HCT116 (cell line): ENCODE results near the gene MAP4. TPM values are rescaled to one million over a fixed set of nuclear protein-coding genes. Genes with fewer than 3 reads are reported as not detected.
A peak's percentile ranks its signal among the peaks of the same experiment; 100 is the strongest.

Source experiments
- ATAC-seq: fragments of 200-7000 bp; cut with Tn5 transposase; 2 replicates; pipeline ENCODE4 v1.9.1; 2020; ENCODE audit warnings: mild to moderate bottlenecking, moderate library complexity
- BruUV-seq: library from RNA; stranded (reverse); fragments of 400-500 nt; replicated peaks from 2 replicates; lab custom pipeline; 2021; lab: Mats Ljungman, UMichigan
- CTCF ChIA-PET: fragments of 300-600 bp; sonication (Branson Sonifier 250); formaldehyde crosslinking; loops from one replicate; lab custom pipeline; 2021; ENCODE audit warnings: antibody characterized with exemption; lab: Charles Lee
- POLR2A ChIA-PET: fragments of 300-600, 350-600 bp; sonication (Branson Sonifier 250); formaldehyde crosslinking; loops from one replicate; lab custom pipeline; 2021; ENCODE audit warnings: antibody characterized with exemption; lab: Charles Lee
- RAD21 ChIA-PET, 2 experiments: fragments of 300-600 bp; sonication (Branson Sonifier 250); formaldehyde crosslinking; loops; one replicate each; lab custom pipeline; 2023; ENCODE audit warnings: low total read pairs in 2 of 2; ENCODE audit not compliant: uncharacterized antibody in 2 of 2, unreplicated experiment in 2 of 2, low non-redundant PET in 1 of 2; lab: Charles Lee
- DNase-seq: peaks from one replicate; pipeline ENCODE4 v3.0.0-alpha.2; 2010; ENCODE audit warnings: low read depth, low spot score
- H2AFZ ChIP-seq: fragments of 200-600 bp; shearing (Covaris generic), sonication (generic); 2 replicates; pipeline ENCODE4 v1.6.1; 2017; ENCODE audit warnings: low read depth, mixed run types, mixed read lengths, antibody characterized with exemption, low read length; ENCODE audit not compliant: poor library complexity, severe bottlenecking
- H3K27ac ChIP-seq: 2 replicates; pipeline ENCODE4 v1.5.1; 2012; ENCODE audit warnings: low read depth, low read length
- H3K27me3 ChIP-seq: fragments of 200-600 bp; sonication (generic); 2 replicates; pipeline ENCODE4 v1.6.1; 2016; ENCODE audit warnings: mixed run types, low read length, mixed read lengths; ENCODE audit not compliant: insufficient read depth
- H3K36me3 ChIP-seq, 2 experiments: fragments of 200-500 bp in 1 of 2; fragments of 200-600 bp in 1 of 2; sonication (Bioruptor generic) in 1 of 2; sonication (generic) in 1 of 2; 2 replicates each; pipeline versions ENCODE4 v1.5.1 to v1.6.1; 2014 to 2016; ENCODE audit warnings: low read length in 2 of 2, inconsistent platforms in 1 of 2, mixed read lengths in 1 of 2, mixed run types in 1 of 2; ENCODE audit not compliant: insufficient read depth in 2 of 2, control insufficient read depth in 1 of 2
- H3K4me1 ChIP-seq, 2 experiments: fragments of 200-600 bp in 1 of 2; sonication (generic) in 1 of 2; 2 replicates each; pipeline versions ENCODE4 v1.5.1 to v1.6.1; 2012 to 2017; ENCODE audit warnings: low read length in 2 of 2, inconsistent platforms in 1 of 2, mild to moderate bottlenecking in 1 of 2, mixed read lengths in 1 of 2, mixed run types in 1 of 2, moderate library complexity in 1 of 2; ENCODE audit not compliant: insufficient read depth in 2 of 2, control insufficient read depth in 1 of 2
- H3K4me2 ChIP-seq: fragments of 200-600 bp; sonication (generic); 2 replicates; pipeline ENCODE4 v1.6.1; 2017; ENCODE audit warnings: mixed run types, low read length, mixed read lengths
- H3K4me3 ChIP-seq, 2 experiments: fragments of 200-600 bp in 1 of 2; sonication (generic) in 1 of 2; replicated peaks in 1 of 2; 2 replicates each; pipeline ENCODE4 v1.5.1; 2011 to 2016; ENCODE audit warnings: low read length in 2 of 2, control low read depth in 1 of 2, low read depth in 1 of 2, mild to moderate bottlenecking in 1 of 2, mixed read lengths in 1 of 2, mixed run types in 1 of 2
- H3K79me2 ChIP-seq: fragments of 200-600 bp; sonication (generic); 2 replicates; pipeline ENCODE4 v1.6.1; 2017; ENCODE audit warnings: mild to moderate bottlenecking, mixed run types, low read length, moderate library complexity, mixed read lengths; ENCODE audit not compliant: insufficient read depth
- H3K9ac ChIP-seq: fragments of 200-600 bp; sonication (generic); 2 replicates; pipeline ENCODE4 v1.6.1; 2016; ENCODE audit warnings: low read length, mixed read lengths
- H3K9me2 ChIP-seq: fragments of 200-600 bp; sonication (generic), shearing (Covaris generic); 2 replicates; pipeline ENCODE4 v1.6.1; 2017; ENCODE audit warnings: mixed run types, mild to moderate bottlenecking, moderate library complexity; ENCODE audit not compliant: insufficient read depth
- H3K9me3 ChIP-seq, 2 experiments: fragments of 200-500 bp in 1 of 2; fragments of 200-600 bp in 1 of 2; sonication (Bioruptor generic) in 1 of 2; sonication (generic) in 1 of 2; 2 replicates each; pipeline ENCODE4 v1.6.1; 2014 to 2017; ENCODE audit warnings: low read length in 2 of 2, mixed read lengths in 2 of 2, inconsistent platforms in 1 of 2, low read depth in 1 of 2, mild to moderate bottlenecking in 1 of 2, mixed run types in 1 of 2, moderate library complexity in 1 of 2; ENCODE audit not compliant: control insufficient read depth in 1 of 2, insufficient read depth in 1 of 2
- H4K20me1 ChIP-seq: fragments of 200-600 bp; sonication (generic), shearing (Covaris generic); 2 replicates; pipeline ENCODE4 v1.6.1; 2017; ENCODE audit warnings: mixed run types, mild to moderate bottlenecking, moderate library complexity; ENCODE audit not compliant: insufficient read depth
- CEBPB ChIP-seq: IDR thresholded peaks from 2 replicates; pipeline ENCODE4 v1.6.1; 2012; ENCODE audit warnings: low read depth
- EGR1 ChIP-seq: IDR thresholded peaks from 2 replicates; pipeline ENCODE4 v1.6.1; 2012; ENCODE audit warnings: low read depth
- ELF1 ChIP-seq: IDR thresholded peaks from 2 replicates; pipeline ENCODE4 v1.6.1; 2012; ENCODE audit warnings: low read depth, borderline replicate concordance
- EZH2phosphoT487 ChIP-seq: fragments of 200-600 bp; IDR thresholded peaks from 2 replicates; pipeline ENCODE4 v1.6.1; 2018; ENCODE audit warnings: antibody characterized with exemption, borderline replicate concordance
- FOSL1 ChIP-seq: IDR thresholded peaks from 2 replicates; pipeline ENCODE4 v1.6.1; 2012; ENCODE audit warnings: low read depth
- JUND ChIP-seq: IDR thresholded peaks from 2 replicates; pipeline ENCODE4 v1.6.1; 2012
- MAX ChIP-seq: IDR thresholded peaks from 2 replicates; pipeline ENCODE4 v1.6.1; 2012
- POLR2A ChIP-seq: IDR thresholded peaks from 2 replicates; pipeline ENCODE4 v1.7.0; 2011; ENCODE audit warnings: borderline replicate concordance; ENCODE audit not compliant: insufficient read depth, insufficient read length; ENCODE audit errors: extremely low read depth
- POLR2AphosphoS5 ChIP-seq: IDR thresholded peaks from 2 replicates; pipeline ENCODE4 v1.6.1; 2011; ENCODE audit warnings: mild to moderate bottlenecking, low read depth, low read length, moderate library complexity
- RAD21 ChIP-seq: IDR thresholded peaks from 2 replicates; pipeline ENCODE4 v1.6.1; 2012; ENCODE audit warnings: low read depth, mild to moderate bottlenecking
- YY1 ChIP-seq: IDR thresholded peaks from 2 replicates; pipeline ENCODE4 v1.6.1; 2011; ENCODE audit warnings: low read length, low read depth, moderate library complexity, mild to moderate bottlenecking; ENCODE audit not compliant: insufficient replicate concordance; ENCODE audit errors: extremely low read depth
- ZBTB33 ChIP-seq: IDR thresholded peaks from 2 replicates; pipeline ENCODE4 v1.6.1; 2011; ENCODE audit warnings: mild to moderate bottlenecking, low read length, moderate library complexity; ENCODE audit not compliant: insufficient replicate concordance; ENCODE audit errors: extremely low read depth
- ZFX ChIP-seq: fragments of 450-650 bp; IDR thresholded peaks from 2 replicates; pipeline ENCODE4 v1.6.1; 2017
- intact Hi-C: fragments of 100-400 bp; cut with micrococcal nuclease; formaldehyde crosslinking; loops from 2 replicates; pipeline ENCODE4 v1.10.0; 2022
- total RNA-seq: library from RNA; stranded (reverse); gene quantifications from one replicate; pipeline ENCODE4 v1.2.1, GENCODE V29; 2021; ENCODE audit not compliant: unreplicated experiment

Gene MAP4
- total RNA-seq, 1 experiment from 2014 or later: 200 TPM

GRCh38 chr3:47984075-47984728 is 32.0 kb downstream of the MAP4 start:
- TF ChIP-seq POLR2A (no peak), CEBPB (no peak), FOSL1 (peak; percentile 78), JUND (peak; percentile 58), ELF1 (no peak), EZH2phosphoT487 (no peak), YY1 (no peak), ZFX (no peak), MAX (peak; percentile 24; the same call in 1 of the 2 replicates), RAD21 (no peak), EGR1 (no peak), POLR2AphosphoS5 (no peak), ZBTB33 (no peak)
- H3K27ac ChIP-seq: peak overlapping the region; percentile 76
- H3K4me1 ChIP-seq: peaks cover 19 to 21% of the 10 kb centered on the region in 2 experiments
- no TSS peak for BruUV-seq
- H3K79me2 ChIP-seq: peaks cover 79% of the 10 kb centered on the region
- ATAC-seq (peak; percentile 90), DNase-seq (peak; percentile 42)
- no peaks in the 10 kb centered on the region for H4K20me1 ChIP-seq
- H3K36me3 ChIP-seq: no peaks in the 10 kb centered on the region
- intact Hi-C loops: loop anchor here (5.0 kb wide), 1 partner anchor 72 kb away; no protein-coding TSS in a partner anchor
- POLR2A ChIA-PET: no interaction called here
- peak overlapping the region; percentile 10; the same call in 1 of the 2 replicates for H3K9ac ChIP-seq
- no peaks in the 10 kb centered on the region for H3K27me3 ChIP-seq
- H3K4me2 ChIP-seq: peak overlapping the region; percentile 54
- H3K9me3 ChIP-seq: no peaks in the 10 kb centered on the region
- RAD21 ChIA-PET: no interaction called here
- no peak overlapping the region for H2AFZ ChIP-seq
- H3K4me3 ChIP-seq: peak overlapping the region in 1 of 2 experiments; percentile 13; a peak in 1 of 4 replicates
- no peaks in the 10 kb centered on the region for H3K9me2 ChIP-seq
- CTCF ChIA-PET: interaction anchor here (1.2 kb wide), 1 partner anchor 21 kb away, joined by 3 read pairs; no protein-coding TSS in a partner anchor
